Smooth muscle cell of the brain vasculature (primary cell): ENCODE measurements around the gene CNNM4.
"Not testable (repeated sequence)": the region's sequence is repeated elsewhere in the genome, so short reads cannot be mapped to it uniquely, and the experiment has no call there.

Experiments used
- DNase-seq: peaks from one replicate; pipeline ENCODE4 v3.0.0-alpha.2; 2012; ENCODE audit warnings: low read depth, low spot score

The CNNM4 gene

GRCh38 chr2:96792772-96793749 lies 32.4 kb downstream of the CNNM4 start:
- no peak for DNase-seq

GRCh38 chr2:96795076-96795475 lies 34.4 kb downstream of the CNNM4 start:
- no peak for DNase-seq

- DNase-seq = not testable (repeated sequence)
Observed at GRCh38 chr2:96796497-96796896, 35.8 kb downstream of the CNNM4 start.

- no peak for DNase-seq
Observed at GRCh38 chr2:96797066-96797625, 36.4 kb downstream of the CNNM4 start.

- DNase-seq = no peak
Observed at GRCh38 chr2:96798733-96799622, 38.3 kb downstream of the CNNM4 start.

GRCh38 chr2:96799623-96799935 lies 38.9 kb downstream of the CNNM4 start:
- DNase-seq = no peak

GRCh38 chr2:96800061-96801004 lies 39.6 kb downstream of the CNNM4 start:
- no peak for DNase-seq

GRCh38 chr2:96801005-96801785 lies 40.5 kb downstream of the CNNM4 start:
- no peak for DNase-seq

- DNase-seq = no peak
Observed at GRCh38 chr2:96801786-96802595, 41.3 kb downstream of the CNNM4 start.

GRCh38 chr2:96802721-96803120 lies 42.0 kb downstream of the CNNM4 start:
- no peak for DNase-seq

GRCh38 chr2:96804986-96805385 lies 44.3 kb downstream of the CNNM4 start:
- no peak for DNase-seq

GRCh38 chr2:96805946-96806345 lies 45.2 kb downstream of the CNNM4 start:
- DNase-seq = not testable (repeated sequence)

- DNase-seq = no peak
Observed at GRCh38 chr2:96806468-96807126, 45.9 kb downstream of the CNNM4 start.

- DNase-seq = no peak
Observed at GRCh38 chr2:96807127-96807471, 46.4 kb downstream of the CNNM4 start.

- no peak for DNase-seq
Observed at GRCh38 chr2:96808176-96808837, 47.6 kb downstream of the CNNM4 start.

GRCh38 chr2:96809216-96809882 lies 48.6 kb downstream of the CNNM4 start:
- DNase-seq = no peak

- DNase-seq = no peak
Observed at GRCh38 chr2:96809951-96810782, 49.5 kb downstream of the CNNM4 start.
